Suprapubic skin (tissue), 4 donors: Measurements from ENCODE around the gene CD48.

ENCODE experiments used
- CTCF ChIP-seq, 2 donors: fragments of 200-600 bp in 1 of 2; fragments of 450-650 bp in 1 of 2; sonication (generic) in 1 of 2; IDR thresholded peaks; one replicate each; pipeline ENCODE4 v1.5.1; 2016 to 2019; ENCODE audit warnings: antibody characterized with exemption in 2 of 2, mild to moderate bottlenecking in 1 of 2, moderate library complexity in 1 of 2
- EP300 ChIP-seq: sonication (generic); formaldehyde crosslinking; IDR thresholded peaks from one replicate; pipeline ENCODE4 v1.6.1; 2017; ENCODE audit warnings: antibody characterized with exemption
- POLR2A ChIP-seq, 2 donors: fragments of 450-650 bp; IDR thresholded peaks; one replicate each; pipeline ENCODE4 v1.6.1; 2017; ENCODE audit warnings: antibody characterized with exemption in 2 of 2, mild to moderate bottlenecking in 2 of 2, moderate library complexity in 2 of 2
- POLR2AphosphoS5 ChIP-seq, 3 donors: sonication (generic); formaldehyde crosslinking; IDR thresholded peaks; one replicate each; pipeline ENCODE4 v1.6.1; 2017; ENCODE audit warnings: antibody characterized with exemption in 3 of 3

GRCh38 chr1:160720356-160721085 is 8.9 kb upstream of the CD48 start:
- TF ChIP-seq CTCF (IDR thresholded peaks at IDR 0.05) (no peak), POLR2AphosphoS5 (IDR thresholded peaks at IDR 0.05) (no peak), POLR2A (IDR thresholded peaks at IDR 0.05) (no peak), EP300 (no peak)
